Fibroblast of the conjunctiva (primary cell): ENCODE results near the gene RUNDC1.
A peak's percentile ranks its signal among the peaks of the same experiment; 100 is the strongest.
"Not testable (repeated sequence)": the region's sequence is repeated elsewhere in the genome, so short reads cannot be mapped to it uniquely, and the experiment has no call there.

Experiments
- DNase-seq: peaks from one replicate; pipeline ENCODE4 v3.0.0-alpha.2; 2010; ENCODE audit warnings: low read depth

The RUNDC1 gene

DNA sequence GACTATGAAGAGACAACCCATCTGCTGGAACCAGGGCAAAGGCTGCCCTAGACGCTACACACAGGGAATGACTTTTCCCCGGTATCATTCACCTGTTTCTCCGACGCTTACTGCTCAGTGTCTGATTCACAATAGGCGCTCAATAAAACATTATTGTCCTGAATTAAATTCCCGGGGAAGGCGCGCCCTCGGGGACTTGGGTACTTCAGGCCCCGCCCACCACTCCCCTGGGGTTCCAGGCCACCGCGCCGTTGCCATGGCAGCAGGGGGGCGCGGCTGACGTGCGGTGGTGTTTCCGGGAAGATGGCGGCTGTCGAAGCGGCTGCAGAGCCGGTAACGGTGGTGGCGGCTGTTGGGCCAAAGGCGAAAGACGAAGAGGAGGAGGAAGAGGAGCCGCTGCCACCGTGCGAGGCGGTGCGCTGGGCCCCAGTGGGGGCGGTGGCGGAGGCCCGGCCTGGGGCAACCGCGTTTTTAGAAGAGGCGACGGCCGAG, at the start of gene RUNDC1:
TSS of gene RUNDC1 (plus strand) at position 292 of the 492 bp plus-strand sequence. CDS start at position 304, 12 bp downstream.
- DNase-seq = peak; percentile 61

GRCh38 chr17:42937712-42938596, 42.4 kb upstream of the RUNDC1 start:
- peak; percentile 49 for DNase-seq

GRCh38 chr17:42944211-42944610, 36.2 kb upstream of the RUNDC1 start:
- no peak for DNase-seq

DNA sequence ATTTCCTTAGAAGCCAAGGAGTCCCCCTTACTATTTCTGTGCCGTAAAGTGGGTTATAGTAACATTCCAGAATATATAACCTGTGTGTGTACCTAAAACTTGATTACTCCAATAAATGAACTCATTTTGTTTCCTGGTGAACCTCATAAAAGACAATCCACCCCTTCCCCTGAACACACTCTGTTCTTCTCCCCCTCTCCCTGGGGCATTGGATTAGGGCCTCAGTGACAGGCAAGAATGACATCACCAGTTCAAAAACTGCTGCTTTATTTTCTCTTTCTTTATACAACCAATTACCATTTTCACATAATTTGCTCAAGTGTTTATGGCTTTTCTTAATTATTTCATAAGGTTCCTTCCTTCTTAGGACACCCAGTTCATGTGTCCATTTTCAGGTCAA, 33.6 kb upstream of the RUNDC1 start:
- DNase-seq = no peak

- DNase-seq = no peak
These were observed 30.2 kb upstream of the RUNDC1 start for GRCh38 chr17:42950044-42950783.

- no peak for DNase-seq
These were observed 26.7 kb upstream of the RUNDC1 start for GRCh38 chr17:42953669-42954068.

GRCh38 chr17:42964161-42964932, 16.0 kb upstream of the RUNDC1 start, which contains the start of gene AARSD1:
Gene AARSD1, minus strand, starts transcription at chr17:42964454. Its CDS starts 14 bp downstream, at chr17:42964440.
- peak; percentile 80 for DNase-seq

- DNase-seq = no peak
These were observed 12.4 kb upstream of the RUNDC1 start for GRCh38 chr17:42967925-42968324.

GRCh38 chr17:42969001-42969581, 11.3 kb upstream of the RUNDC1 start:
- peak; percentile 12 for DNase-seq

GRCh38 chr17:42971589-42971988, 8.8 kb upstream of the RUNDC1 start:
- no peak for DNase-seq

GRCh38 chr17:42973323-42973722, 7.0 kb upstream of the RUNDC1 start:
- DNase-seq = not testable (repeated sequence)

DNA sequence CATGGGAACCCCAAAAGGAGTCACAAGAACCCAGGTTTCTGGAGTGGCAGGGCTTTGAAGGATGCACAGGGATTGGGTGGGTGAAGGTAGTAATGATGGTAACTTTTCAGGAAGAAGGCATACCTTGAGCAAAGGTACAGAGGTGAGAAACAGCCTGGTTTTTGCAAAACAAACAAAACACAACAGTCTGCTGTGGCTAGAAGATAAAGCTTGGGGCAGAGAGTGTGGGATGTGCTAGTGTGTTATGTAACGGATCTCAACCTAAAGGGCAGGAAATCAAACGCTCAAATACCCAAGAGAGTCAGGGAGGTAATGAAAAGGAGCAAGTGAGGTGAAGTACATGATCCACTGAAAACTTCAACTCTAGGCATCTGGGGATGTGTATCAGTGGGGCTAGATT, 5.1 kb upstream of the RUNDC1 start:
- DNase-seq = no peak

- DNase-seq = not testable (repeated sequence)
These were observed 4.7 kb upstream of the RUNDC1 start for GRCh38 chr17:42975701-42976100.

DNA sequence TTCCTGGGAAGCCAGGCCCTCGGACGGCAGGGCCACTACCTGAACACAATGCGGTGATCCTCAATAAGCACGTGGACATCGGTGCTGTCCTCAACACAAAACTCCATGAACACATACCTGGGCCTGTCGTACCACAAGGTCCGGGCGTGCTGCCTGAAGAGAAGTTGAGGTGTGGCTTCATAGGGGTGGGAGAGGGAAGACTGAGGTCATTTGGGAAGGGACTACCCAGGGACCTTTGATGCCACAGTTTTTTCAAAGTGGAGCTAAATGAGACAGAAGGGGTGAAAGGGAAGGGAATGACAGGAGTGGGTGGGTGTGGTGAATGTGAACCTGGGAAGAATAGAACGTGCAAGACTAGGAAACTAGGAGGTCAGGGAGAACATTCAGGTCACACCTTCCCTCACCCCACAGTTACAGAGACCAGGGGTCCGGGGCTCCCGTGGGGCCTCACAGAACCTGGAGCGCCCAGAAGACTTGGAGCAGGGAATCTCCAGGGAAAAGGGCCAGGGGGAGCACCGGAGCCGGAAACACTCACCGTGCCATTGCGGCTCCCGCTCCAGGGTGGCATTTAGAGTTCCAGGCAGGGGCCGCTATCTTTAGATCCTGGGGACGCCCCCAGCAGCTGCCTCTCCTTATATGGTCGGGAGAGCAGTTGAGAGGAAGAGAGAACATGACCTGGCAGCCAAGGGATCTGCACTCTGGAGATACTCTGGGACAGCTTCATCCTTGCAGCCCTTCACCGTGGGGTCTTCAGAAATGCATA, 673 bp upstream of the RUNDC1 start, which contains the start of gene PTGES3L:
TSS of gene PTGES3L (minus strand) at position 570 of the 763 bp plus-strand sequence. CDS start at position 543, 27 bp downstream.
- no peak for DNase-seq

- DNase-seq = no peak
These were observed 517 bp downstream of the RUNDC1 start for GRCh38 chr17:42980766-42981397.

GRCh38 chr17:42982266-42982665, 1.9 kb downstream of the RUNDC1 start:
- no peak for DNase-seq

GRCh38 chr17:42985225-42985624, 4.9 kb downstream of the RUNDC1 start:
- no peak for DNase-seq

GRCh38 chr17:42989141-42989540, 8.8 kb downstream of the RUNDC1 start:
- no peak for DNase-seq

DNA sequence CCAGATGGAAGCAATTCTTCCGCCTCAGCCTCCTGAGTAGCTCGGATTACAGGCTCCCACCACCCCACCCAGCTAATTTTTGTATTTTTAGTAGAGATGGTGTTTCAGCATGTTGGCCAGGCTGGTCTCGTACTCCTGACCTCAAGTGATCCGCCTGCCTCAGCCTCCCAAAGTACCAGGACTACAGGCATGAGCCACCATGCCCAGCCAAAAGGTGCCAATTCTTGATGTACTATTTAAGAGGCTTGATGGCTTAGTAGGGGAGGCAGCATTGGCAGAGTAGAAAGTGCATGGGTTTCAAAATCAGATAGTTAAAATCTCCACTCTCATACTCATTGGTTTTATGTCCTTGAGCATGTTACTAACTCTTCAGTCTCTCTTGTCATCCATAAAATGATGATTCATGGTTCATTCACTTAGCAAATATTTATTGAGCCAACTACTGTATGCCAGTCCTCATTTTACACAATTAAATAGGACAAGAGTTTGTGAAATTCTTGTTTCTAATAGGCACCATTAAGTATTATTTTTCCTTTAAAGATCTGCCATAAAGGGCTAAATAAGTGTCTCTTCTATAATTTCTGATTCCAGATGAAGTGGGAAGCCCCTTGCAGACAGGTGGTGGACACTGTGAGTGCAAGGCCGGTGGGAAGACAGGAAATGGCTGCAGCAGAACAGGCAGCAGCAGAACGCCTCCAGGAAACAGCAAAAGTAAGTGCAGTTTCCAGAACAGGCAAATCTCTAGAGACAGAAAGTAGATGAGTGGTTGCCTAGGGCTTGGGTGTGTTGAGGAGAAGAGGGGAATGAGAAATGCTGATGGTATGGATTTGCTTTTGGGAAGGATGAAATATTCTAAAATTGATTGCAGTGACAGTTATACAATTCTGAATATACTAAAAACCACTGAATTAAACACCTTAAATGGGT, 9.6 kb downstream of the RUNDC1 start:
- DNase-seq = no peak
